PC-9 (cell line): Measurements from ENCODE around the gene SRMS.

Experiments used
- EZH2 ChIP-seq: fragments of 200-600 bp; sonication (generic); IDR thresholded peaks from 2 replicates; pipeline ENCODE4 v1.8.0; 2017; ENCODE audit warnings: antibody characterized with exemption, low read depth
- TF ChIP-seq, protein P1 (sequence below): fragments of 200-600 bp; sonication (generic); conservative IDR thresholded peaks from 2 replicates; pipeline ENCODE4 v1.6.1; 2017; ENCODE audit warnings: mixed run types, antibody characterized with exemption, mild to moderate bottlenecking, moderate library complexity

DNA sequence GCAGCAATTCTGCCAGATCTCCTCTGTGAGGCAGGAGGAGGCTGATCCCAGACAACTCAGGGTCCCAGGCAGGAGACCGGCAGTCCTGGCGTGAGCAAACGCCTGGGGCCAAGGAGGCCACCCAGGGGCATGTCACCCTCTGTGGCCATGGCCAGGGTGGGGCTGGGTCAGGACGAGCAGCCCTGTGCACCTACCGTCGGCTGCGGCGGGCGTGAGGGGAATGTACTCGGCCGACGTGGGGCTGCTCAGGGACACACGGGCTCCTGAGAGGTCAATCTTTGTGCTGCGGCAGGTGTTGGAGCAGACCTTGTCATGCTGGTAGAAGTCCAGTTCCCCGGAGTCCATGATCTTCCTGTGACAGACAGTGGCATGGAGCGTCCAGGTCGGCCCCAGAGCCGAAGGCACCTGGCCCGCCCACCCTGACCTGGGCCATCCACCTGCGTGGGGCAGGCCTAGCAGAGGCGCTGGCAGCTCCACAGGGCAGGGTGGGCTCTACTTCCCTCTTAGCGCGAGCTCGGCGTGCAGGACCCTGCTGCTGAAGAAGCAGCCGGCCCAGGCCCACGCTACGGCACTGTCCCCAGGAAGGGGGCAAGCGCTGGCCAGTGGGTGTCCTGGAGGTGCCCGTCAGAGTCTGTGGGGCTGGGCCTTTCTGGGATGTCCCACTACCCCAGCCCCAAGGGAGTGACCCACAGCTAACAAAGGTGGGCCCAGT lies 48.0 kb upstream of the SRMS start:
- TF ChIP-seq, protein P1, sequence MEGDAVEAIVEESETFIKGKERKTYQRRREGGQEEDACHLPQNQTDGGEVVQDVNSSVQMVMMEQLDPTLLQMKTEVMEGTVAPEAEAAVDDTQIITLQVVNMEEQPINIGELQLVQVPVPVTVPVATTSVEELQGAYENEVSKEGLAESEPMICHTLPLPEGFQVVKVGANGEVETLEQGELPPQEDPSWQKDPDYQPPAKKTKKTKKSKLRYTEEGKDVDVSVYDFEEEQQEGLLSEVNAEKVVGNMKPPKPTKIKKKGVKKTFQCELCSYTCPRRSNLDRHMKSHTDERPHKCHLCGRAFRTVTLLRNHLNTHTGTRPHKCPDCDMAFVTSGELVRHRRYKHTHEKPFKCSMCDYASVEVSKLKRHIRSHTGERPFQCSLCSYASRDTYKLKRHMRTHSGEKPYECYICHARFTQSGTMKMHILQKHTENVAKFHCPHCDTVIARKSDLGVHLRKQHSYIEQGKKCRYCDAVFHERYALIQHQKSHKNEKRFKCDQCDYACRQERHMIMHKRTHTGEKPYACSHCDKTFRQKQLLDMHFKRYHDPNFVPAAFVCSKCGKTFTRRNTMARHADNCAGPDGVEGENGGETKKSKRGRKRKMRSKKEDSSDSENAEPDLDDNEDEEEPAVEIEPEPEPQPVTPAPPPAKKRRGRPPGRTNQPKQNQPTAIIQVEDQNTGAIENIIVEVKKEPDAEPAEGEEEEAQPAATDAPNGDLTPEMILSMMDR, result no peak
- TF ChIP-seq EZH2, result no peak
